HCT116 (cell line): ENCODE measurements around the gene RAB25. TPM values are rescaled to one million over a fixed set of nuclear protein-coding genes. Genes with fewer than 3 reads are reported as not detected.

Experiments
- ATAC-seq: fragments of 200-7000 bp; cut with Tn5 transposase; 2 replicates; pipeline ENCODE4 v1.9.1; 2020; ENCODE audit warnings: mild to moderate bottlenecking, moderate library complexity
- BruUV-seq: library from RNA; stranded (reverse); fragments of 400-500 nt; replicated peaks from 2 replicates; lab custom pipeline; 2021; lab: Mats Ljungman, UMichigan
- CTCF ChIA-PET: fragments of 300-600 bp; sonication (Branson Sonifier 250); formaldehyde crosslinking; loops from one replicate; lab custom pipeline; 2021; ENCODE audit warnings: antibody characterized with exemption; lab: Charles Lee
- POLR2A ChIA-PET: fragments of 300-600, 350-600 bp; sonication (Branson Sonifier 250); formaldehyde crosslinking; loops from one replicate; lab custom pipeline; 2021; ENCODE audit warnings: antibody characterized with exemption; lab: Charles Lee
- RAD21 ChIA-PET, 2 experiments: fragments of 300-600 bp; sonication (Branson Sonifier 250); formaldehyde crosslinking; loops; one replicate each; lab custom pipeline; 2023; ENCODE audit warnings: low total read pairs in 2 of 2; ENCODE audit not compliant: uncharacterized antibody in 2 of 2, unreplicated experiment in 2 of 2, low non-redundant PET in 1 of 2; lab: Charles Lee
- DNase-seq: peaks from one replicate; pipeline ENCODE4 v3.0.0-alpha.2; 2010; ENCODE audit warnings: low read depth, low spot score
- H2AFZ ChIP-seq: fragments of 200-600 bp; shearing (Covaris generic), sonication (generic); 2 replicates; pipeline ENCODE4 v1.6.1; 2017; ENCODE audit warnings: low read depth, mixed run types, mixed read lengths, antibody characterized with exemption, low read length; ENCODE audit not compliant: poor library complexity, severe bottlenecking
- H3K27ac ChIP-seq: 2 replicates; pipeline ENCODE4 v1.5.1; 2012; ENCODE audit warnings: low read depth, low read length
- H3K27me3 ChIP-seq: fragments of 200-600 bp; sonication (generic); 2 replicates; pipeline ENCODE4 v1.6.1; 2016; ENCODE audit warnings: mixed run types, low read length, mixed read lengths; ENCODE audit not compliant: insufficient read depth
- H3K36me3 ChIP-seq, 2 experiments: fragments of 200-500 bp in 1 of 2; fragments of 200-600 bp in 1 of 2; sonication (Bioruptor generic) in 1 of 2; sonication (generic) in 1 of 2; 2 replicates each; pipeline versions ENCODE4 v1.5.1 to v1.6.1; 2014 to 2016; ENCODE audit warnings: low read length in 2 of 2, inconsistent platforms in 1 of 2, mixed read lengths in 1 of 2, mixed run types in 1 of 2; ENCODE audit not compliant: insufficient read depth in 2 of 2, control insufficient read depth in 1 of 2
- H3K4me1 ChIP-seq, 2 experiments: fragments of 200-600 bp in 1 of 2; sonication (generic) in 1 of 2; 2 replicates each; pipeline versions ENCODE4 v1.5.1 to v1.6.1; 2012 to 2017; ENCODE audit warnings: low read length in 2 of 2, inconsistent platforms in 1 of 2, mild to moderate bottlenecking in 1 of 2, mixed read lengths in 1 of 2, mixed run types in 1 of 2, moderate library complexity in 1 of 2; ENCODE audit not compliant: insufficient read depth in 2 of 2, control insufficient read depth in 1 of 2
- H3K4me2 ChIP-seq: fragments of 200-600 bp; sonication (generic); 2 replicates; pipeline ENCODE4 v1.6.1; 2017; ENCODE audit warnings: mixed run types, low read length, mixed read lengths
- H3K4me3 ChIP-seq, 2 experiments: fragments of 200-600 bp in 1 of 2; sonication (generic) in 1 of 2; replicated peaks in 1 of 2; 2 replicates each; pipeline ENCODE4 v1.5.1; 2011 to 2016; ENCODE audit warnings: low read length in 2 of 2, control low read depth in 1 of 2, low read depth in 1 of 2, mild to moderate bottlenecking in 1 of 2, mixed read lengths in 1 of 2, mixed run types in 1 of 2
- H3K79me2 ChIP-seq: fragments of 200-600 bp; sonication (generic); 2 replicates; pipeline ENCODE4 v1.6.1; 2017; ENCODE audit warnings: mild to moderate bottlenecking, mixed run types, low read length, moderate library complexity, mixed read lengths; ENCODE audit not compliant: insufficient read depth
- H3K9ac ChIP-seq: fragments of 200-600 bp; sonication (generic); 2 replicates; pipeline ENCODE4 v1.6.1; 2016; ENCODE audit warnings: low read length, mixed read lengths
- H3K9me2 ChIP-seq: fragments of 200-600 bp; sonication (generic), shearing (Covaris generic); 2 replicates; pipeline ENCODE4 v1.6.1; 2017; ENCODE audit warnings: mixed run types, mild to moderate bottlenecking, moderate library complexity; ENCODE audit not compliant: insufficient read depth
- H3K9me3 ChIP-seq, 2 experiments: fragments of 200-500 bp in 1 of 2; fragments of 200-600 bp in 1 of 2; sonication (Bioruptor generic) in 1 of 2; sonication (generic) in 1 of 2; 2 replicates each; pipeline ENCODE4 v1.6.1; 2014 to 2017; ENCODE audit warnings: low read length in 2 of 2, mixed read lengths in 2 of 2, inconsistent platforms in 1 of 2, low read depth in 1 of 2, mild to moderate bottlenecking in 1 of 2, mixed run types in 1 of 2, moderate library complexity in 1 of 2; ENCODE audit not compliant: control insufficient read depth in 1 of 2, insufficient read depth in 1 of 2
- H4K20me1 ChIP-seq: fragments of 200-600 bp; sonication (generic), shearing (Covaris generic); 2 replicates; pipeline ENCODE4 v1.6.1; 2017; ENCODE audit warnings: mixed run types, mild to moderate bottlenecking, moderate library complexity; ENCODE audit not compliant: insufficient read depth
- CBX3 ChIP-seq: IDR thresholded peaks from 2 replicates; pipeline ENCODE4 v1.6.1; 2012; ENCODE audit warnings: low read depth
- CEBPB ChIP-seq: IDR thresholded peaks from 2 replicates; pipeline ENCODE4 v1.6.1; 2012; ENCODE audit warnings: low read depth
- EGR1 ChIP-seq: IDR thresholded peaks from 2 replicates; pipeline ENCODE4 v1.6.1; 2012; ENCODE audit warnings: low read depth
- ELF1 ChIP-seq: IDR thresholded peaks from 2 replicates; pipeline ENCODE4 v1.6.1; 2012; ENCODE audit warnings: low read depth, borderline replicate concordance
- EZH2phosphoT487 ChIP-seq: fragments of 200-600 bp; IDR thresholded peaks from 2 replicates; pipeline ENCODE4 v1.6.1; 2018; ENCODE audit warnings: antibody characterized with exemption, borderline replicate concordance
- FOSL1 ChIP-seq: IDR thresholded peaks from 2 replicates; pipeline ENCODE4 v1.6.1; 2012; ENCODE audit warnings: low read depth
- POLR2AphosphoS5 ChIP-seq: IDR thresholded peaks from 2 replicates; pipeline ENCODE4 v1.6.1; 2011; ENCODE audit warnings: mild to moderate bottlenecking, low read depth, low read length, moderate library complexity
- SIN3A ChIP-seq: IDR thresholded peaks from 2 replicates; pipeline ENCODE4 v1.6.1; 2012; ENCODE audit warnings: low read depth
- SRF ChIP-seq: IDR thresholded peaks from 2 replicates; pipeline ENCODE4 v1.6.1; 2012; ENCODE audit warnings: low read depth
- TCF7L2 ChIP-seq: IDR thresholded peaks from 2 replicates; pipeline ENCODE4 v1.7.0; 2011; ENCODE audit warnings: borderline replicate concordance, inconsistent platforms; ENCODE audit not compliant: insufficient read depth, insufficient read length; ENCODE audit errors: extremely low read depth
- YY1 ChIP-seq: IDR thresholded peaks from 2 replicates; pipeline ENCODE4 v1.6.1; 2011; ENCODE audit warnings: low read length, low read depth, moderate library complexity, mild to moderate bottlenecking; ENCODE audit not compliant: insufficient replicate concordance; ENCODE audit errors: extremely low read depth
- ZFX ChIP-seq: fragments of 450-650 bp; IDR thresholded peaks from 2 replicates; pipeline ENCODE4 v1.6.1; 2017
- ZNF274 ChIP-seq: fragments of 200-500 bp; sonication (Bioruptor generic); IDR thresholded peaks from 2 replicates; pipeline ENCODE4 v1.6.1; 2014; ENCODE audit warnings: mild to moderate bottlenecking, low read depth, low read length, inconsistent platforms
- intact Hi-C: fragments of 100-400 bp; cut with micrococcal nuclease; formaldehyde crosslinking; loops from 2 replicates; pipeline ENCODE4 v1.10.0; 2022
- total RNA-seq: library from RNA; stranded (reverse); gene quantifications from one replicate; pipeline ENCODE4 v1.2.1, GENCODE V29; 2021; ENCODE audit not compliant: unreplicated experiment
- TF ChIP-seq, protein P1 (sequence below): IDR thresholded peaks from 2 replicates; pipeline ENCODE4 v1.6.1; 2012
- TF ChIP-seq, protein P2 (sequence below): IDR thresholded peaks from 2 replicates; pipeline ENCODE4 v1.6.1; 2012
- TF ChIP-seq, protein P3 (sequence below): IDR thresholded peaks from 2 replicates; pipeline ENCODE4 v1.6.1; 2011; ENCODE audit warnings: mild to moderate bottlenecking, low read length, moderate library complexity; ENCODE audit not compliant: insufficient replicate concordance; ENCODE audit errors: extremely low read depth
- TF ChIP-seq, protein P4 (sequence below): IDR thresholded peaks from 2 replicates; pipeline ENCODE4 v1.6.1; 2012; ENCODE audit warnings: low read depth
- TF ChIP-seq, protein P5 (sequence below), 3 experiments: fragments of 200-600 bp in 1 of 3; sonication (generic) in 1 of 3; IDR thresholded peaks in 2 of 3; conservative IDR thresholded peaks in 1 of 3; 2 replicates each; pipeline ENCODE4 v1.5.1; 2012 to 2017; ENCODE audit warnings: low read depth in 2 of 3, low read length in 2 of 3, antibody characterized with exemption in 1 of 3, borderline replicate concordance in 1 of 3, control low read depth in 1 of 3, mild to moderate bottlenecking in 1 of 3, mixed read lengths in 1 of 3, mixed run types in 1 of 3, moderate library complexity in 1 of 3; ENCODE audit not compliant: insufficient read depth in 1 of 3

Gene RAB25
- total RNA-seq, 1 experiment from 2014 or later = 142 TPM

DNA sequence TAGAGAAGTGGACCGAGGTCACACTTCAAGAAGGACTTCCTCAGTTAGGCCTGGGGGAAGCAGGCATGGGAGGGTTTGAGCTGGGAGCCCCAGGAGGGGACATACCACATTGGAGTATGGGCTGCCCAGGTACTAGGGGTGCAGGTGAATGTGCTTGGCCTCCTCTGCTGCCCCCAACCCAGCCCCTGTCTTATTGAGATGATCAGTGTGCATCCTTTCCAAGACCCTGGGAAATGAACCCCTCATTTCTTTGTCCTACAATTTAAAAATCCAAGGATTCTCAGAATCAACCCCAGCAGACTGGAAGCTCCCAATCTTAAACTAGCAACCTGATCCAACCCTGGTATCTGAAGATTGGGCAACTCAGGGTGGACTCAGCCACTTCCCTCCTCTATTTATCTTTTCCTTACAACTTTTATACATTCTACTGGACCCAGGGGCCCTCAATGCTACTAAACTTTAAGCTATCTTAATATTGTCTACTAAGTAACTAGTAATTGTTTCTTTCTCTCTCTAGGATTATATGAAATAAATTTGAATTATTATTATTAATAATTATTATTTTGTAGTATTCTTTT, 12.2 kb downstream of the RAB25 start:
- Histone ChIP-seq H3K9me3 (no peaks in the 10 kb centered on the region), H3K4me1 (peaks cover 0 to 11% of the 10 kb centered on the region in 2 experiments; a peak in 2 of 4 replicates), H3K9me2 (no peaks in the 10 kb centered on the region), H3K4me2 (no peak overlapping the region), H2AFZ (no peak overlapping the region), H3K4me3 (no peak overlapping the region), H4K20me1 (no peaks in the 10 kb centered on the region), H3K27ac (peak overlapping the region; percentile 35; the same call in 1 of the 2 replicates), H3K27me3 (no peaks in the 10 kb centered on the region), H3K79me2 (no peaks in the 10 kb centered on the region), H3K36me3 (peaks cover 15 to 31% of the 10 kb centered on the region in 2 experiments), H3K9ac (no peak overlapping the region)
- TF ChIP-seq CEBPB = no peak
- TF ChIP-seq, protein P1, sequence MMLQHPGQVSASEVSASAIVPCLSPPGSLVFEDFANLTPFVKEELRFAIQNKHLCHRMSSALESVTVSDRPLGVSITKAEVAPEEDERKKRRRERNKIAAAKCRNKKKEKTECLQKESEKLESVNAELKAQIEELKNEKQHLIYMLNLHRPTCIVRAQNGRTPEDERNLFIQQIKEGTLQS = no peak
- no peak for TF ChIP-seq ZFX
- TF ChIP-seq YY1 = no peak
- TF ChIP-seq CBX3 = no peak
- TF ChIP-seq ZNF274 = no peak
- TF ChIP-seq SIN3A = no peak
- TF ChIP-seq, protein P2, sequence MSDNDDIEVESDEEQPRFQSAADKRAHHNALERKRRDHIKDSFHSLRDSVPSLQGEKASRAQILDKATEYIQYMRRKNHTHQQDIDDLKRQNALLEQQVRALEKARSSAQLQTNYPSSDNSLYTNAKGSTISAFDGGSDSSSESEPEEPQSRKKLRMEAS = no peak
- no peak for TF ChIP-seq FOSL1
- TF ChIP-seq, protein P3, sequence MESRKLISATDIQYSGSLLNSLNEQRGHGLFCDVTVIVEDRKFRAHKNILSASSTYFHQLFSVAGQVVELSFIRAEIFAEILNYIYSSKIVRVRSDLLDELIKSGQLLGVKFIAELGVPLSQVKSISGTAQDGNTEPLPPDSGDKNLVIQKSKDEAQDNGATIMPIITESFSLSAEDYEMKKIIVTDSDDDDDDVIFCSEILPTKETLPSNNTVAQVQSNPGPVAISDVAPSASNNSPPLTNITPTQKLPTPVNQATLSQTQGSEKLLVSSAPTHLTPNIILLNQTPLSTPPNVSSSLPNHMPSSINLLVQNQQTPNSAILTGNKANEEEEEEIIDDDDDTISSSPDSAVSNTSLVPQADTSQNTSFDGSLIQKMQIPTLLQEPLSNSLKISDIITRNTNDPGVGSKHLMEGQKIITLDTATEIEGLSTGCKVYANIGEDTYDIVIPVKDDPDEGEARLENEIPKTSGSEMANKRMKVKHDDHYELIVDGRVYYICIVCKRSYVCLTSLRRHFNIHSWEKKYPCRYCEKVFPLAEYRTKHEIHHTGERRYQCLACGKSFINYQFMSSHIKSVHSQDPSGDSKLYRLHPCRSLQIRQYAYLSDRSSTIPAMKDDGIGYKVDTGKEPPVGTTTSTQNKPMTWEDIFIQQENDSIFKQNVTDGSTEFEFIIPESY = no peak
- no peak for TF ChIP-seq EZH2phosphoT487
- no peak for TF ChIP-seq POLR2AphosphoS5
- TF ChIP-seq TCF7L2 = no peak
- TF ChIP-seq, protein P4, sequence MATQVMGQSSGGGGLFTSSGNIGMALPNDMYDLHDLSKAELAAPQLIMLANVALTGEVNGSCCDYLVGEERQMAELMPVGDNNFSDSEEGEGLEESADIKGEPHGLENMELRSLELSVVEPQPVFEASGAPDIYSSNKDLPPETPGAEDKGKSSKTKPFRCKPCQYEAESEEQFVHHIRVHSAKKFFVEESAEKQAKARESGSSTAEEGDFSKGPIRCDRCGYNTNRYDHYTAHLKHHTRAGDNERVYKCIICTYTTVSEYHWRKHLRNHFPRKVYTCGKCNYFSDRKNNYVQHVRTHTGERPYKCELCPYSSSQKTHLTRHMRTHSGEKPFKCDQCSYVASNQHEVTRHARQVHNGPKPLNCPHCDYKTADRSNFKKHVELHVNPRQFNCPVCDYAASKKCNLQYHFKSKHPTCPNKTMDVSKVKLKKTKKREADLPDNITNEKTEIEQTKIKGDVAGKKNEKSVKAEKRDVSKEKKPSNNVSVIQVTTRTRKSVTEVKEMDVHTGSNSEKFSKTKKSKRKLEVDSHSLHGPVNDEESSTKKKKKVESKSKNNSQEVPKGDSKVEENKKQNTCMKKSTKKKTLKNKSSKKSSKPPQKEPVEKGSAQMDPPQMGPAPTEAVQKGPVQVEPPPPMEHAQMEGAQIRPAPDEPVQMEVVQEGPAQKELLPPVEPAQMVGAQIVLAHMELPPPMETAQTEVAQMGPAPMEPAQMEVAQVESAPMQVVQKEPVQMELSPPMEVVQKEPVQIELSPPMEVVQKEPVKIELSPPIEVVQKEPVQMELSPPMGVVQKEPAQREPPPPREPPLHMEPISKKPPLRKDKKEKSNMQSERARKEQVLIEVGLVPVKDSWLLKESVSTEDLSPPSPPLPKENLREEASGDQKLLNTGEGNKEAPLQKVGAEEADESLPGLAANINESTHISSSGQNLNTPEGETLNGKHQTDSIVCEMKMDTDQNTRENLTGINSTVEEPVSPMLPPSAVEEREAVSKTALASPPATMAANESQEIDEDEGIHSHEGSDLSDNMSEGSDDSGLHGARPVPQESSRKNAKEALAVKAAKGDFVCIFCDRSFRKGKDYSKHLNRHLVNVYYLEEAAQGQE = no peak
- TF ChIP-seq, protein P5, sequence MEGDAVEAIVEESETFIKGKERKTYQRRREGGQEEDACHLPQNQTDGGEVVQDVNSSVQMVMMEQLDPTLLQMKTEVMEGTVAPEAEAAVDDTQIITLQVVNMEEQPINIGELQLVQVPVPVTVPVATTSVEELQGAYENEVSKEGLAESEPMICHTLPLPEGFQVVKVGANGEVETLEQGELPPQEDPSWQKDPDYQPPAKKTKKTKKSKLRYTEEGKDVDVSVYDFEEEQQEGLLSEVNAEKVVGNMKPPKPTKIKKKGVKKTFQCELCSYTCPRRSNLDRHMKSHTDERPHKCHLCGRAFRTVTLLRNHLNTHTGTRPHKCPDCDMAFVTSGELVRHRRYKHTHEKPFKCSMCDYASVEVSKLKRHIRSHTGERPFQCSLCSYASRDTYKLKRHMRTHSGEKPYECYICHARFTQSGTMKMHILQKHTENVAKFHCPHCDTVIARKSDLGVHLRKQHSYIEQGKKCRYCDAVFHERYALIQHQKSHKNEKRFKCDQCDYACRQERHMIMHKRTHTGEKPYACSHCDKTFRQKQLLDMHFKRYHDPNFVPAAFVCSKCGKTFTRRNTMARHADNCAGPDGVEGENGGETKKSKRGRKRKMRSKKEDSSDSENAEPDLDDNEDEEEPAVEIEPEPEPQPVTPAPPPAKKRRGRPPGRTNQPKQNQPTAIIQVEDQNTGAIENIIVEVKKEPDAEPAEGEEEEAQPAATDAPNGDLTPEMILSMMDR (IDR thresholded peaks at IDR 0.05 in 2 of 3, conservative IDR thresholded peaks at IDR 0.05 in 1 of 3; ENCODE audit: borderline replicate concordance in 1 of 3, insufficient read depth in 1 of 3, low read depth in 2 of 3, low read length in 2 of 3) = no peak
- no peak for TF ChIP-seq ELF1
- no peak for TF ChIP-seq EGR1
- no peak for TF ChIP-seq SRF
- no TSS peak for BruUV-seq
- ATAC-seq (no peak), DNase-seq (no peak)
- POLR2A ChIA-PET = no interaction called here
- CTCF ChIA-PET = interaction anchor here (1.5 kb wide), 1 partner anchor 13 kb away, joined by 3 read pairs; the partner anchor contains the start of gene RAB25
- intact Hi-C loops = no loop called here
- RAD21 ChIA-PET = no interaction called here
